Stimulated activated CD8-positive, alpha-beta memory T cell treated with anti-CD3 and anti-CD28 coated beads, Interleukin-15, amount 100 ng/mL, for 1 hour (primary cell): ENCODE measurements around the gene ZBTB4.

ENCODE experiments used
- DNase-seq: peaks from one replicate; pipeline ENCODE4 v3.0.0-alpha.2; 2020; ENCODE audit warnings: low read depth

ZBTB4 gene

GRCh38 chr17:7419819-7420610 lies 59.4 kb downstream of the ZBTB4 start, which contains the start of gene SPEM1:
Gene SPEM1 (plus strand): TSS chr17:7420324. CDS start chr17:7420385, 61 bp downstream.
- no peak for DNase-seq

DNA sequence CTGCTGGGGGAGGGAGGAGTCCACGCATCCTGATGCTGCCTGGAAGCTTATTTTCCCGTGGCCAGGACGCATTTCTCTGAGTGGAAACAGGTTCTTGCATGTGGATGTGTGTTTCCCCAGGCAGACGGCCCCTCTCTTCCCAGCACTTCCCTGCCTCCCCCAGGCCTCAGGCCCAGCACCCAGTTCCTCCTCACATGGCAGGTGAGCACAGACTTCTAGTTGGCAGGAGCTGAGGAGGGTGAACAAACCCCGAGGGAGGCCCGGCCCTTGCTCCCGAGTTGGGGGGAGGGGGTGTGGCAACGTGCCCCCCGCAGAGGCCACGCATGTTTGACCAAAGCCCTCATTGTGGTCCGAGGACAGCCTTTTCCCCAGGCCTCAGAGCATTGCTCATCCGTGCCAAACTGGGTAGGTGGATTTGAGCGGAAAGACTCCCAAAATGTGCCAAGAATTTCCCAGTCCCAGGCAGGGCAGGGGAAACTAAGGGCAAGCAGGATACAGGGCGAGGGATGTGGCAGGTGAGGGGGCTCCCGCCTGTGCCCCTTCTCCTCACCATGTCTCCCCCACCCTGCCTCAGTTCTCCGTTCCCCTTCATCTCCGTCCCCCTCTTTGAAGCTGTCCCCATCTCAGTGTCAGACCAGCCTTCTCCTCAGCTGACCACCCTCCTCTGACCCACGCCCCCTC lies 60.8 kb downstream of the ZBTB4 start:
- DNase-seq = no peak

DNA sequence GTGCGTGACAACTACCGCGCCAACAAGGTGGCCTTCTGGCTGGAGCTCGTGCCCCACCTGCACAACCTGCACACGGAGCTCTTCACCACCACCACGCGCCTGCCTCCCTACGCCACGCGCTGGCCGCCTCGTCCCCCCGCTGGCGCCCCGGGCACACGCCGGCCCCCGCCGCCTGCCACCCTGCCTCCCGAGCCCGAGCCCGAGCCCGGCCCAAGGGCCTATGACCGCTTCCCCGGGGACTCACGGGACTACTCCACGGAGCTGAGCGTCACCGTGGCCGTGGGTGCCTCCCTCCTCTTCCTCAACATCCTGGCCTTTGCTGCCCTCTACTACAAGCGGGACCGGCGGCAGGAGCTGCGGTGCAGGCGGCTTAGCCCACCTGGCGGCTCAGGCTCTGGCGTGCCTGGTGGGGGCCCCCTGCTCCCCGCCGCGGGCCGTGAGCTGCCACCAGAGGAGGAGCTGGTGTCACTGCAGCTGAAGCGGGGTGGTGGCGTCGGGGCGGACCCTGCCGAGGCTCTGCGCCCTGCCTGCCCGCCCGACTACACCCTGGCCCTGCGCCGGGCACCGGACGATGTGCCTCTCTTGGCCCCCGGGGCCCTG lies 62.3 kb downstream of the ZBTB4 start:
- DNase-seq = no peak

GRCh38 chr17:7416323-7416722 lies 63.1 kb downstream of the ZBTB4 start:
- no peak for DNase-seq

- no peak for DNase-seq
These were observed 63.6 kb downstream of the ZBTB4 start for GRCh38 chr17:7415784-7416183.

- no peak for DNase-seq
These were observed 64.6 kb downstream of the ZBTB4 start for GRCh38 chr17:7414837-7415236.

- no peak for DNase-seq
These were observed 66.0 kb downstream of the ZBTB4 start for GRCh38 chr17:7413346-7413985.

- no peak for DNase-seq
These were observed 68.0 kb downstream of the ZBTB4 start for GRCh38 chr17:7411427-7411750.

DNA sequence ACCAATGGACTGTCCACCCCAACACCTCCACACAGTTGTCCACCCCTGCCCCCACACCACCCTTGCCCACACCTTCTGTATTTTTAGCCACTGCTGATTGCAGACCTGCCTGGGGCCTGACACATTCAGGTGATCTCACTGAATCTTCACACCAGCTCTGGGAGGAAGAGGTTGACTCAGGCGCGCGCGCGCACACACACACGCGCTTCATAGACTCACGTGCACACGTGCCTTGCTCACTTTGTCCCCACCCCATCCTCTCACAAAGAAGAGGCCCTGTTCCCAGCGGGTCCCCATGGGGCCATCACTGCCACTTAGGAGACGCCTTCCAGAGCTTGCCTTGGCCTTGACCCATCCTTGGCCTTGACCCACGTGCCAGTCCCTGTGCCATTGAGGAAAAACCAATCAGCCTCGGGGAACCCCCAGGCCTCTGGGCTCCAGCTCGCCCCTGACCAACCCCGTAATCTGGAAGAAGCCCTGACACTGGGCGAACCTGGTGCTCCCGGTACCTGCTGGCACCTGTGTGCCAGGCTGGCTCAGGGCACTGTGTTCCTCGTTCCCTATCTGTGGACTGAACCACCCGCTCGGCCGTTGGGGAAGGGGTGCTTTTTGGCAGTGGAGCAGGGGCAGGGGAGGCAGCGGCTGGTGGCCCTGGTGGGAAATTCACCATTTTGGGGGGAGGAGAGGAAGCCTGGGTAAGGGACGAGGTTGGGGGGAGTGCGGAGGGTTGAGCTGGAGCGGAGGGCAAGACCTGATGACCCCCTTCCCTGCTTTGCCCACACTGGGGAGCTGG lies 68.6 kb downstream of the ZBTB4 start:
- DNase-seq = no peak

- no peak for DNase-seq
These were observed 69.7 kb downstream of the ZBTB4 start for GRCh38 chr17:7409716-7410115.
